Measurements from ENCODE around the gene SDE2. TPM values are rescaled to one million over a fixed set of nuclear protein-coding genes. Genes with fewer than 3 reads are reported as not detected.
"Not testable (repeated sequence)": the region's sequence is repeated elsewhere in the genome, so short reads cannot be mapped to it uniquely, and the experiment has no call there.

The SDE2 gene
- total RNA-seq, 2 donors from 2014 or later = 31.7 to 37.6 TPM

- ATAC-seq (no peak), DNase-seq (no peak)
- Mint-ChIP-seq H3K27ac (no peak overlapping the region), H3K27me3 (peaks cover 4% of the 10 kb centered on the region), H3K36me3 (ENCODE audit: low read depth) (peaks cover 3% of the 10 kb centered on the region), H3K4me3 (no peak overlapping the region), H3K4me1 (peaks cover 11% of the 10 kb centered on the region)
- H3K9me3 ChIP-seq (ENCODE audit: control insufficient read depth, low read length, poor library complexity, severe bottlenecking) = no peaks in the 10 kb centered on the region
Observed at GRCh38 chr1:225940385-225941151, 58.6 kb downstream of the SDE2 start.

- H3K9me3 ChIP-seq (ENCODE audit: control insufficient read depth, low read length, poor library complexity, severe bottlenecking); ATAC-seq; H3K27me3 Mint-ChIP-seq; H3K36me3 Mint-ChIP-seq (ENCODE audit: low read depth); H3K4me1 Mint-ChIP-seq; DNase-seq; H3K4me3 Mint-ChIP-seq; H3K27ac Mint-ChIP-seq: not testable (repeated sequence)
Observed at GRCh38 chr1:225939939-225940310, 59.2 kb downstream of the SDE2 start.

DNA sequence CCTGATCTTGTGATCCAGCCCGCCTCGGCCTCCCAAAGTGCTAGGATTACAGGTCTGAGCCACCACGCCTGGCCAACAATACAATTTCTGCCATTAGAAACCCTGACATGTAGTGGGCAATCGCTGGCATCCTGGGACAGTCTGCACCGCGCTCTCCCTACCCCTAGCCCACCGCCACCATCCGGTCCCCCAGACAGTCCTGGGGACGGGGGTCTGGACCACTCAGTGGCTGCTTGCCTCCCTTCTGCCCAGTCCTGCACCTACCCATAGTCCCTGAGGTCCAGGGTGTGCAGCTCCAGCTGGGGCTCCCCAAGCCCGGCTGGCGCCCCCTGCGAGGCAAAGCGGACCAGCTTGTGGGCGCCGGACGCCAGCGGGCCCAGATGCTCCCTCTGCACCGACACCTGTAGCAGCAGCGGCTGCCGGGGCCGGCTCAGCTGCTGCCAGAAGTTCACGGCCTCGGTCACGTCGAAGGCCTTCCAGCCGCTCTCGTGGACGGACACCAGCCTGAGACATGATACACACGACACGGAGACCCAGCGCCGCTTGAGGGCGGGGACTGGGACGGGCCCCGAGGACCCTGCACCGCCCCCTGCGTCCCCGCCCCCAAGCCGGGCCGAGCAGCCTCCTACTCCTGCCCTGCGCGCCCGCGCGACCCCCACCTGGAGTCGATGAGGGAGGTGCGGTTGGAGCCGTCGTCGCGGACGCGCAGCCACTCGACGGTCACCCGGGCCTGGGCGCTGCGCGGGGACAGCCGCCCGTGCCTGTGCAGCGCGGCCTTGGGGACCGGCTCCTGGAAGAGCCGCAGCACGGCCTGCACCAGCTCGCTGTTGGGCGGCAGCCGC is 59.8 kb downstream of the SDE2 start:
- DNase-seq; H3K9me3 ChIP-seq (ENCODE audit: control insufficient read depth, low read length, poor library complexity, severe bottlenecking); H3K36me3 Mint-ChIP-seq (ENCODE audit: low read depth); H3K27ac Mint-ChIP-seq; H3K4me1 Mint-ChIP-seq; ATAC-seq; H3K4me3 Mint-ChIP-seq; H3K27me3 Mint-ChIP-seq: not testable (repeated sequence)

GRCh38 chr1:225937048-225937968 is 61.8 kb downstream of the SDE2 start:
- ATAC-seq (no peak), DNase-seq (no peak)
- peaks cover 3% of the 10 kb centered on the region for H3K4me1 Mint-ChIP-seq
- H3K27me3 Mint-ChIP-seq = peaks cover 4% of the 10 kb centered on the region
- H3K9me3 ChIP-seq (ENCODE audit: control insufficient read depth, low read length, poor library complexity, severe bottlenecking) = no peaks in the 10 kb centered on the region
- H3K36me3 Mint-ChIP-seq (ENCODE audit: low read depth) = peaks cover 3% of the 10 kb centered on the region
- H3K4me3 Mint-ChIP-seq = no peak overlapping the region
- no peak overlapping the region for H3K27ac Mint-ChIP-seq

GRCh38 chr1:225936523-225936922 is 62.6 kb downstream of the SDE2 start:
- no peak overlapping the region for H3K4me3 Mint-ChIP-seq
- DNase-seq (no peak), ATAC-seq (no peak)
- H3K36me3 Mint-ChIP-seq (ENCODE audit: low read depth) = peaks cover 3% of the 10 kb centered on the region
- H3K27ac Mint-ChIP-seq = no peak overlapping the region
- H3K27me3 Mint-ChIP-seq = peaks cover 4% of the 10 kb centered on the region
- no peaks in the 10 kb centered on the region for H3K9me3 ChIP-seq (ENCODE audit: control insufficient read depth, low read length, poor library complexity, severe bottlenecking)
- peaks cover 3% of the 10 kb centered on the region for H3K4me1 Mint-ChIP-seq

- not testable (repeated sequence) for H3K27ac Mint-ChIP-seq; DNase-seq; H3K36me3 Mint-ChIP-seq (ENCODE audit: low read depth); H3K4me1 Mint-ChIP-seq; ATAC-seq; H3K4me3 Mint-ChIP-seq; H3K27me3 Mint-ChIP-seq; H3K9me3 ChIP-seq (ENCODE audit: control insufficient read depth, low read length, poor library complexity, severe bottlenecking)
Observed at GRCh38 chr1:225936086-225936485, 63.1 kb downstream of the SDE2 start.

DNA sequence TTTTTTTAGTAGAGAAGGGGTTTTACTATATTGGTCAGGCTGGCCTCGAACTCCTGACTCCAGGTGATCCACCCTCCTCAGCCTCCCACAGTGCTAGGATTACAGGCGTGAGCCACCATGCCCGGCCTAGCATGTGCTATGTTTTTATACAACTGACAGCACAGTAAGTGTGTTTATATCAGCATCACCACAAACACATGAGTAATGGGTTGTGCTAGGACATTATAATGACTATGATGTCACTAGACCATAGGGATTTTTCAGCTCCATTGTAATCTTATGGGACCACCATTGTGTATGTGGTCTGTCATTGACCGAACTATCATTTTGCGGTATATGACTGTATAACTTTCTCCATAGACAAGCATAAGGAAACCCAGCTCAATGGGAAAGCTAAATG is 64.4 kb downstream of the SDE2 start:
- no peak for ATAC-seq
- H3K27ac Mint-ChIP-seq = no peak overlapping the region
- peaks cover 3% of the 10 kb centered on the region for H3K4me1 Mint-ChIP-seq
- H3K4me3 Mint-ChIP-seq = no peak overlapping the region
- H3K27me3 Mint-ChIP-seq = no peaks in the 10 kb centered on the region
- H3K36me3 Mint-ChIP-seq (ENCODE audit: low read depth) = peaks cover 3% of the 10 kb centered on the region
- no peaks in the 10 kb centered on the region for H3K9me3 ChIP-seq (ENCODE audit: control insufficient read depth, low read length, poor library complexity, severe bottlenecking)
- no peak for DNase-seq

DNA sequence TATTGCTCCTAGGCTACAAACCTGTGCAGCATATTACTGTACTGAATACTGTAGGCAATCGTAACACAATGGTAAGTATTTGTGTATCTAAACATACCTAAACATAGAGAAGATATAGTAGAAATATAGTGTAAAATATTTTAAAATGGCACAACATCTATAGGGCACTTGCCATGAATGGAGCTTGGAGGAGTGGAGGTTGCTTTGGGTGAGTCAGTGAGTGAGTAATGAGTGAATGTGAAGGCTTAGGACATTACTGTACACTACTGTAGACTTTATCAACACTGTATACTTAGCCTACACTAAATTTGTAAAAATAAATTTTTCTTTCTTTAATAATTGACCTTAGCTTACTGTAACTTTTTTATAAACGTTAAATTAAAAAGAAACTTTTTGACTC is 66.1 kb downstream of the SDE2 start:
- H3K27me3 Mint-ChIP-seq = no peaks in the 10 kb centered on the region
- peaks cover 3% of the 10 kb centered on the region for H3K36me3 Mint-ChIP-seq (ENCODE audit: low read depth)
- H3K9me3 ChIP-seq (ENCODE audit: control insufficient read depth, low read length, poor library complexity, severe bottlenecking) = no peaks in the 10 kb centered on the region
- ATAC-seq = no peak
- H3K4me3 Mint-ChIP-seq = no peak overlapping the region
- no peak for DNase-seq
- no peak overlapping the region for H3K27ac Mint-ChIP-seq
- peaks cover 6% of the 10 kb centered on the region for H3K4me1 Mint-ChIP-seq

Other genes starting within 250 kb of the SDE2 start
- 10 to 100 TPM; 85.5 to 87.6 TPM for gene SRP9, start 221.5 kb downstream of the SDE2 start, total RNA-seq
- 1 to 10 TPM in 1 of 2 donors, under 1 TPM in 1; 0.94 to 1.3 TPM for gene EPHX1, start 189.2 kb downstream of the SDE2 start, total RNA-seq
- 100 to 1,000 TPM; 269 to 280 TPM for gene TMEM63A, start 117.0 kb downstream of the SDE2 start, total RNA-seq
- under 1 TPM in 1 of 2 donors, not detected in 1; 0.68 TPM for gene LEFTY1, start 110.2 kb downstream of the SDE2 start, total RNA-seq
- gene PYCR2, start 75.1 kb downstream of the SDE2 start, total RNA-seq = 10 to 100 TPM; 48.1 to 53.7 TPM
- gene LEFTY2, start 58.1 kb downstream of the SDE2 start, total RNA-seq = not detected
- 100 to 1,000 TPM; 318 to 496 TPM for gene H3-3A, start 63.4 kb upstream of the SDE2 start, total RNA-seq
- gene ACBD3, start 187.4 kb upstream of the SDE2 start, total RNA-seq = 10 to 100 TPM; 22.0 to 27.0 TPM
- gene MIXL1, start 224.3 kb upstream of the SDE2 start, total RNA-seq = not detected

Data from T-helper 17 cell (primary cell).